ENCODE data around the gene MAT2B.
"Not testable (repeated sequence)": the region's sequence is repeated elsewhere in the genome, so short reads cannot be mapped to it uniquely, and the experiment has no call there.

Gene MAT2B

GRCh38 chr5:163503106-163504078 lies 2.0 kb upstream of the MAT2B start:
- no peak for DNase-seq (ENCODE audit: low read depth)

- DNase-seq (ENCODE audit: low read depth), result no peak
Measured at GRCh38 chr5:163504079-163504931, 1.1 kb upstream of the MAT2B start.

- DNase-seq (ENCODE audit: low read depth), result no peak
Measured at GRCh38 chr5:163505049-163505367, 411 bp upstream of the MAT2B start.

GRCh38 chr5:163506095-163506457 lies 657 bp downstream of the MAT2B start:
- DNase-seq (ENCODE audit: low read depth), result no peak

GRCh38 chr5:163506726-163507125 lies 1.3 kb downstream of the MAT2B start:
- no peak for DNase-seq (ENCODE audit: low read depth)

GRCh38 chr5:163508753-163509152 lies 3.3 kb downstream of the MAT2B start:
- DNase-seq (ENCODE audit: low read depth), result no peak

GRCh38 chr5:163509291-163509951 lies 4.0 kb downstream of the MAT2B start:
- no peak for DNase-seq (ENCODE audit: low read depth)

GRCh38 chr5:163512526-163512925 lies 7.1 kb downstream of the MAT2B start:
- DNase-seq (ENCODE audit: low read depth), result no peak

GRCh38 chr5:163525096-163525495 lies 19.7 kb downstream of the MAT2B start:
- DNase-seq (ENCODE audit: low read depth), result no peak

- no peak for DNase-seq (ENCODE audit: low read depth)
Measured at GRCh38 chr5:163529698-163530097, 24.3 kb downstream of the MAT2B start.

- no peak for DNase-seq (ENCODE audit: low read depth)
Measured at GRCh38 chr5:163531272-163531671, 25.9 kb downstream of the MAT2B start.

- no peak for DNase-seq (ENCODE audit: low read depth)
Measured at GRCh38 chr5:163532171-163533084, 27.0 kb downstream of the MAT2B start.

- no peak for DNase-seq (ENCODE audit: low read depth)
Measured at GRCh38 chr5:163533223-163533622, 27.8 kb downstream of the MAT2B start.

GRCh38 chr5:163534492-163535094 lies 29.2 kb downstream of the MAT2B start:
- no peak for DNase-seq (ENCODE audit: low read depth)

- no peak for DNase-seq (ENCODE audit: low read depth)
Measured at GRCh38 chr5:163535290-163535689, 29.9 kb downstream of the MAT2B start.

- DNase-seq (ENCODE audit: low read depth), result not testable (repeated sequence)
Measured at GRCh38 chr5:163536442-163536841, 31.0 kb downstream of the MAT2B start.

GRCh38 chr5:163540696-163541095 lies 35.3 kb downstream of the MAT2B start:
- DNase-seq (ENCODE audit: low read depth), result no peak

GRCh38 chr5:163542771-163543170 lies 37.4 kb downstream of the MAT2B start:
- DNase-seq (ENCODE audit: low read depth), result no peak

- no peak for DNase-seq (ENCODE audit: low read depth)
Measured at GRCh38 chr5:163544041-163544440, 38.6 kb downstream of the MAT2B start.

GRCh38 chr5:163544836-163545235 lies 39.4 kb downstream of the MAT2B start:
- no peak for DNase-seq (ENCODE audit: low read depth)

- no peak for DNase-seq (ENCODE audit: low read depth)
Measured at GRCh38 chr5:163548649-163549048, 43.2 kb downstream of the MAT2B start.
